K562 (cell line): Measurements from ENCODE around the gene RDH11. TPM values are rescaled to one million over a fixed set of nuclear protein-coding genes. Genes with fewer than 3 reads are reported as not detected.
A peak's percentile ranks its signal among the peaks of the same experiment; 100 is the strongest.

ENCODE experiments used
- ETV5 ChIP-seq: sonication (generic); formaldehyde crosslinking; IDR thresholded peaks from 2 replicates; pipeline ENCODE4 v1.4.0; 2020; ENCODE audit warnings: low read depth, mild to moderate bottlenecking, missing genetic modification reagents
- HDAC6 ChIP-seq: IDR thresholded peaks from 2 replicates; pipeline ENCODE4 v1.6.1; 2012; ENCODE audit warnings: low read depth, mild to moderate bottlenecking, control low read depth, inconsistent platforms, low read length, moderate library complexity
- KLF16 ChIP-seq: IDR thresholded peaks from 2 replicates; pipeline ENCODE4 v1.6.1; 2016; ENCODE audit warnings: antibody characterized with exemption
- MYBL2 ChIP-seq, 2 experiments: fragments of 450-650 bp in 1 of 2; sonication (generic) in 1 of 2; formaldehyde crosslinking in 1 of 2; IDR thresholded peaks; 2 replicates each; pipeline versions ENCODE4 v1.6.1 to v1.8.1; 2017 to 2022; ENCODE audit warnings: borderline replicate concordance in 1 of 2, inconsistent platforms in 1 of 2, low read depth in 1 of 2, mild to moderate bottlenecking in 1 of 2, missing genetic modification reagents in 1 of 2, moderate library complexity in 1 of 2
- NEUROD1 ChIP-seq: fragments of 150-350 bp; IDR thresholded peaks from 2 replicates; pipeline ENCODE4 v1.6.1; 2014; ENCODE audit warnings: borderline replicate concordance, low read length, low read depth; ENCODE audit not compliant: partially characterized antibody
- POLR2A ChIP-seq: fragments of 450-650 bp; conservative IDR thresholded peaks from 2 replicates; pipeline ENCODE4 v1.6.1; 2016
- SNAPC5 ChIP-seq: fragments of 250-450 bp; sonication (Bioruptor Pico); IDR thresholded peaks from 2 replicates; pipeline ENCODE4 v1.8.0; 2021; ENCODE audit warnings: moderate library complexity, mild to moderate bottlenecking, inconsistent platforms
- SP1 ChIP-seq: sonication (generic); formaldehyde crosslinking; IDR thresholded peaks from 2 replicates; pipeline ENCODE4 v1.8.1; 2022; ENCODE audit warnings: mild to moderate bottlenecking, missing genetic modification reagents
- TAF1 ChIP-seq: IDR thresholded peaks from 2 replicates; pipeline ENCODE4 v1.6.1; 2011; ENCODE audit warnings: mild to moderate bottlenecking, low read length, moderate library complexity; ENCODE audit not compliant: insufficient read depth, control insufficient read depth, severe bottlenecking; ENCODE audit errors: extremely low read depth
- TEAD1 ChIP-seq, 2 experiments: fragments of 450-650 bp in 1 of 2; sonication (generic) in 1 of 2; formaldehyde crosslinking; IDR thresholded peaks; 2 replicates each; pipeline versions ENCODE4 v1.4.0 to v1.8.0; 2020 to 2022; ENCODE audit warnings: mild to moderate bottlenecking in 2 of 2, missing genetic modification reagents in 1 of 2
- TRIM24 ChIP-seq, 2 experiments: fragments of 450-650 bp; IDR thresholded peaks; 2 replicates each; pipeline ENCODE4 v1.6.1; 2016
- ZBTB34 ChIP-seq: fragments of 250-450 bp; sonication (Bioruptor Pico); IDR thresholded peaks from 2 replicates; pipeline ENCODE4 v1.8.0; 2021; ENCODE audit warnings: mild to moderate bottlenecking, moderate library complexity
- ZNF311 ChIP-seq: fragments of 250-450 bp; sonication (Bioruptor Pico); IDR thresholded peaks from 2 replicates; pipeline ENCODE4 v1.4.0; 2020; ENCODE audit warnings: mild to moderate bottlenecking, moderate library complexity
- polyA plus RNA-seq, 8 experiments: library from polyadenylated mRNA; depleted of rRNA in 4 of 8; stranded (reverse) in 5 of 8; unstranded in 3 of 8; fragments of >200 nt; fragmentation: Nextera tagmentation in 2 of 8; fragmentation: Illumina TruSeq in 1 of 8; extraction: Ambion mirVana in 2 of 8; extraction: Trizol in 1 of 8; gene quantifications; 2 replicates each; pipeline versions ENCODE4 v1.2.1 to v1.2.3, GENCODE V29; 2011 to 2014; ENCODE audit warnings: inconsistent platforms in 1 of 8, missing spikeins in 1 of 8
- total RNA-seq, 7 experiments: library from RNA; depleted of rRNA in 6 of 7; stranded (reverse); fragments of >200 nt in 6 of 7; fragmentation: Illumina TruSeq in 2 of 7; extraction: Trizol in 2 of 7; gene quantifications; 2 replicates each; pipeline versions ENCODE4 v1.2.1 to v1.2.3, GENCODE V29; 2011 to 2021; ENCODE audit warnings: low replicate concordance in 1 of 7
- TF ChIP-seq, protein P1 (sequence below), 2 experiments: fragments of 450-650 bp in 1 of 2; sonication (generic) in 1 of 2; formaldehyde crosslinking in 1 of 2; IDR thresholded peaks; 2 replicates each; pipeline versions ENCODE4 v1.7.1 to v1.9.0; 2016 to 2022; ENCODE audit warnings: inconsistent platforms in 1 of 2, mild to moderate bottlenecking in 1 of 2, missing genetic modification reagents in 1 of 2
- TF ChIP-seq, protein P2 (sequence below): fragments of 450-650 bp; IDR thresholded peaks from 2 replicates; pipeline ENCODE4 v1.6.1; 2016; ENCODE audit warnings: low read depth, mild to moderate bottlenecking, moderate library complexity

The RDH11 gene
- total and polyA plus RNA-seq, 9 of the 15 experiments (the other 6 are each of a cell fraction or from before 2014, with no cell fraction given): 50.6 to 172 (median 70.5) TPM

GRCh38 chr14:67636361-67636919 is 59.1 kb downstream of the RDH11 start (continued):
- TF ChIP-seq, protein P1, sequence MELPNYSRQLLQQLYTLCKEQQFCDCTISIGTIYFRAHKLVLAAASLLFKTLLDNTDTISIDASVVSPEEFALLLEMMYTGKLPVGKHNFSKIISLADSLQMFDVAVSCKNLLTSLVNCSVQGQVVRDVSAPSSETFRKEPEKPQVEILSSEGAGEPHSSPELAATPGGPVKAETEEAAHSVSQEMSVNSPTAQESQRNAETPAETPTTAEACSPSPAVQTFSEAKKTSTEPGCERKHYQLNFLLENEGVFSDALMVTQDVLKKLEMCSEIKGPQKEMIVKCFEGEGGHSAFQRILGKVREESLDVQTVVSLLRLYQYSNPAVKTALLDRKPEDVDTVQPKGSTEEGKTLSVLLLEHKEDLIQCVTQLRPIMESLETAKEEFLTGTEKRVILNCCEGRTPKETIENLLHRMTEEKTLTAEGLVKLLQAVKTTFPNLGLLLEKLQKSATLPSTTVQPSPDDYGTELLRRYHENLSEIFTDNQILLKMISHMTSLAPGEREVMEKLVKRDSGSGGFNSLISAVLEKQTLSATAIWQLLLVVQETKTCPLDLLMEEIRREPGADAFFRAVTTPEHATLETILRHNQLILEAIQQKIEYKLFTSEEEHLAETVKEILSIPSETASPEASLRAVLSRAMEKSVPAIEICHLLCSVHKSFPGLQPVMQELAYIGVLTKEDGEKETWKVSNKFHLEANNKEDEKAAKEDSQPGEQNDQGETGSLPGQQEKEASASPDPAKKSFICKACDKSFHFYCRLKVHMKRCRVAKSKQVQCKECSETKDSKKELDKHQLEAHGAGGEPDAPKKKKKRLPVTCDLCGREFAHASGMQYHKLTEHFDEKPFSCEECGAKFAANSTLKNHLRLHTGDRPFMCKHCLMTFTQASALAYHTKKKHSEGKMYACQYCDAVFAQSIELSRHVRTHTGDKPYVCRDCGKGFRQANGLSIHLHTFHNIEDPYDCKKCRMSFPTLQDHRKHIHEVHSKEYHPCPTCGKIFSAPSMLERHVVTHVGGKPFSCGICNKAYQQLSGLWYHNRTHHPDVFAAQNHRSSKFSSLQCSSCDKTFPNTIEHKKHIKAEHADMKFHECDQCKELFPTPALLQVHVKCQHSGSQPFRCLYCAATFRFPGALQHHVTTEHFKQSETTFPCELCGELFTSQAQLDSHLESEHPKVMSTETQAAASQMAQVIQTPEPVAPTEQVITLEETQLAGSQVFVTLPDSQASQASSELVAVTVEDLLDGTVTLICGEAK (IDR thresholded peaks at IDR 0.05): peak; percentile 30; the same call in 1 of the 2 replicates
- TF ChIP-seq, protein P1 (CRISPR knock-in tag; IDR thresholded peaks at IDR 0.05): no peak
- TF ChIP-seq TEAD1 (CRISPR knock-in tag; IDR thresholded peaks at IDR 0.05) (peak in 1 of 2 experiments; percentile 76; a peak in 2 of 4 replicates), TAF1 (no peak), KLF16 (peak; percentile 96), SNAPC5 (CRISPR knock-in tag) (no peak), NEUROD1 (peak; percentile 76), MYBL2 (IDR thresholded peaks at IDR 0.05; ENCODE audit: low read depth) (no peak), MYBL2 (CRISPR knock-in tag; IDR thresholded peaks at IDR 0.05; ENCODE audit: borderline replicate concordance) (no peak), ZNF311 (CRISPR knock-in tag) (0 out of 2 replicates have a peak, but pooled peaks have one; percentile 17), POLR2A (no peak), HDAC6 (no peak), ETV5 (CRISPR knock-in tag) (peak; percentile 85; the same call in 1 of the 2 replicates), TRIM24 (IDR thresholded peaks at IDR 0.05) (peak; percentile 99), ZBTB34 (CRISPR knock-in tag) (no peak), SP1 (CRISPR knock-in tag) (peak; percentile 55; the same call in 1 of the 2 replicates)
- TF ChIP-seq, protein P2, sequence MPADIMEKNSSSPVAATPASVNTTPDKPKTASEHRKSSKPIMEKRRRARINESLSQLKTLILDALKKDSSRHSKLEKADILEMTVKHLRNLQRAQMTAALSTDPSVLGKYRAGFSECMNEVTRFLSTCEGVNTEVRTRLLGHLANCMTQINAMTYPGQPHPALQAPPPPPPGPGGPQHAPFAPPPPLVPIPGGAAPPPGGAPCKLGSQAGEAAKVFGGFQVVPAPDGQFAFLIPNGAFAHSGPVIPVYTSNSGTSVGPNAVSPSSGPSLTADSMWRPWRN: peak; percentile 14
